SK-N-SH treated with all-trans-retinoic acid at 6 μM for 48 hours (cell line): Measurements from ENCODE around the gene TAMALIN.

Source experiments
- ATAC-seq: fragments of 200-7000 bp; cut with Tn5 transposase; 3 replicates; pipeline ENCODE4 v1.9.1; 2020; ENCODE audit warnings: mild to moderate bottlenecking, moderate library complexity
- ARNTL ChIP-seq: fragments of 450-650 bp; formaldehyde crosslinking; IDR thresholded peaks from 2 replicates; pipeline ENCODE4 v1.5.0; 2020; ENCODE audit warnings: low read depth, mild to moderate bottlenecking, moderate library complexity, borderline replicate concordance
- BACH2 ChIP-seq: fragments of 250-450 bp; sonication (Bioruptor Pico); IDR thresholded peaks from 2 replicates; pipeline ENCODE4 v1.9.0; 2021; ENCODE audit warnings: mild to moderate bottlenecking, borderline replicate concordance
- CREB5 ChIP-seq: fragments of 250-450 bp; sonication (Bioruptor Pico); IDR thresholded peaks from 2 replicates; pipeline ENCODE4 v1.5.1; 2020; ENCODE audit warnings: low read depth, mild to moderate bottlenecking, moderate library complexity
- CSDC2 ChIP-seq: fragments of 250-450 bp; sonication (Bioruptor Pico); IDR thresholded peaks from 2 replicates; pipeline ENCODE4 v1.5.0; 2020; ENCODE audit warnings: mild to moderate bottlenecking, moderate library complexity
- CSRNP3 ChIP-seq: fragments of 250-450 bp; sonication (Bioruptor Pico); IDR thresholded peaks from 2 replicates; pipeline ENCODE4 v1.5.1; 2021; ENCODE audit warnings: mild to moderate bottlenecking, moderate library complexity
- ESRRG ChIP-seq: fragments of 250-450 bp; sonication (Bioruptor Pico); IDR thresholded peaks from 2 replicates; pipeline ENCODE4 v1.6.1; 2021; ENCODE audit warnings: mild to moderate bottlenecking
- GLIS3 ChIP-seq: fragments of 250-450 bp; sonication (Bioruptor Pico); IDR thresholded peaks from 2 replicates; pipeline ENCODE4 v1.5.0; 2020; ENCODE audit warnings: mild to moderate bottlenecking, moderate library complexity
- ISL1 ChIP-seq: fragments of 250-450 bp; sonication (Bioruptor Pico); IDR thresholded peaks from 2 replicates; pipeline ENCODE4 v2.1.2; 2022; ENCODE audit warnings: mild to moderate bottlenecking, moderate library complexity
- OSR1 ChIP-seq: fragments of 250-450 bp; sonication (Bioruptor Pico); IDR thresholded peaks from 2 replicates; pipeline ENCODE4 v1.8.0; 2022; ENCODE audit warnings: moderate library complexity, mild to moderate bottlenecking, inconsistent platforms
- PATZ1 ChIP-seq: fragments of 250-450 bp; sonication (Bioruptor Pico); IDR thresholded peaks from 2 replicates; pipeline ENCODE4 v1.8.0; 2020; ENCODE audit warnings: mild to moderate bottlenecking, moderate library complexity, borderline replicate concordance
- POU6F1 ChIP-seq: fragments of 250-450 bp; sonication (Bioruptor Pico); IDR thresholded peaks from 2 replicates; pipeline ENCODE4 v1.8.0; 2021; ENCODE audit warnings: low read depth, mild to moderate bottlenecking, moderate library complexity, borderline replicate concordance
- PPARA ChIP-seq: fragments of 250-450 bp; sonication (Bioruptor Pico); IDR thresholded peaks from 2 replicates; pipeline ENCODE4 v1.5.0; 2020; ENCODE audit warnings: mild to moderate bottlenecking, borderline replicate concordance
- RARB ChIP-seq: fragments of 250-450 bp; sonication (Bioruptor Pico); IDR thresholded peaks from 2 replicates; pipeline ENCODE4 v1.8.0; 2021; ENCODE audit warnings: mild to moderate bottlenecking, moderate library complexity
- SNAI2 ChIP-seq: fragments of 250-450 bp; sonication (Bioruptor Pico); IDR thresholded peaks from 2 replicates; pipeline ENCODE4 v1.5.0; 2020; ENCODE audit warnings: mild to moderate bottlenecking, moderate library complexity
- TCF4 ChIP-seq: fragments of 250-450 bp; sonication (Bioruptor Pico); IDR thresholded peaks from 2 replicates; pipeline ENCODE4 v1.8.0; 2021; ENCODE audit warnings: mild to moderate bottlenecking, moderate library complexity, borderline replicate concordance
- TOX ChIP-seq: fragments of 250-450 bp; sonication (Bioruptor Pico); IDR thresholded peaks from 2 replicates; pipeline ENCODE4 v1.8.0; 2021; ENCODE audit warnings: mild to moderate bottlenecking, moderate library complexity, borderline replicate concordance
- TSHZ2 ChIP-seq: fragments of 250-450 bp; sonication (Bioruptor Pico); IDR thresholded peaks from 2 replicates; pipeline ENCODE4 v1.5.0; 2020; ENCODE audit warnings: mild to moderate bottlenecking, moderate library complexity
- ZC3H10 ChIP-seq: fragments of 250-450 bp; sonication (Bioruptor Pico); IDR thresholded peaks from 2 replicates; pipeline ENCODE4 v1.5.1; 2021; ENCODE audit warnings: mild to moderate bottlenecking, moderate library complexity
- ZFP3 ChIP-seq: fragments of 250-450 bp; sonication (Bioruptor Pico); IDR thresholded peaks from 2 replicates; pipeline ENCODE4 v1.5.0; 2020; ENCODE audit warnings: mild to moderate bottlenecking, moderate library complexity
- ZFP30 ChIP-seq: fragments of 450-650 bp; formaldehyde crosslinking; IDR thresholded peaks from 2 replicates; pipeline ENCODE4 v1.5.0; 2022; ENCODE audit warnings: mild to moderate bottlenecking, moderate library complexity
- ZNF565 ChIP-seq: fragments of 450-650 bp; formaldehyde crosslinking; conservative IDR thresholded peaks from 2 replicates; pipeline ENCODE4 v1.5.0; 2020; ENCODE audit warnings: low read depth, mild to moderate bottlenecking, moderate library complexity
- ZNF70 ChIP-seq: fragments of 450-650 bp; formaldehyde crosslinking; IDR thresholded peaks from 2 replicates; pipeline ENCODE4 v1.5.0; 2020; ENCODE audit warnings: mild to moderate bottlenecking, moderate library complexity
- ZNF8 ChIP-seq: fragments of 450-650 bp; formaldehyde crosslinking; IDR thresholded peaks from 2 replicates; pipeline ENCODE4 v1.5.0; 2020; ENCODE audit warnings: mild to moderate bottlenecking, moderate library complexity

TAMALIN gene

GRCh38 chr12:51994539-51994820 is 12.3 kb upstream of the TAMALIN start:
- TF ChIP-seq TOX (CRISPR knock-in tag) (no peak), ESRRG (CRISPR knock-in tag) (no peak), TCF4 (CRISPR knock-in tag) (no peak), GLIS3 (no peak), SNAI2 (CRISPR knock-in tag) (no peak), BACH2 (CRISPR knock-in tag) (no peak), CSRNP3 (CRISPR knock-in tag) (no peak), CSDC2 (CRISPR knock-in tag) (no peak), ZFP3 (CRISPR knock-in tag) (no peak), ISL1 (CRISPR knock-in tag) (no peak), ZNF8 (no peak), OSR1 (no peak)
- ATAC-seq, result no peak

GRCh38 chr12:51994959-51995358 is 11.8 kb upstream of the TAMALIN start:
- no peak for TF ChIP-seq TCF4 (CRISPR knock-in tag)
- no peak for TF ChIP-seq ESRRG (CRISPR knock-in tag)
- no peak for TF ChIP-seq POU6F1
- TF ChIP-seq TSHZ2 (CRISPR knock-in tag), result no peak
- no peak for TF ChIP-seq RARB (CRISPR knock-in tag)
- no peak for TF ChIP-seq OSR1
- TF ChIP-seq TOX (CRISPR knock-in tag), result no peak
- no peak for TF ChIP-seq CSRNP3 (CRISPR knock-in tag)
- no peak for TF ChIP-seq ARNTL
- TF ChIP-seq BACH2 (CRISPR knock-in tag), result no peak
- TF ChIP-seq ISL1 (CRISPR knock-in tag), result no peak
- TF ChIP-seq PPARA (CRISPR knock-in tag), result no peak
- no peak for TF ChIP-seq PATZ1 (CRISPR knock-in tag)
- TF ChIP-seq ZC3H10 (CRISPR knock-in tag), result no peak
- TF ChIP-seq CSDC2 (CRISPR knock-in tag), result no peak
- TF ChIP-seq ZNF565, result no peak
- TF ChIP-seq GLIS3, result no peak
- no peak for TF ChIP-seq ZFP30 (CRISPR knock-in tag)
- peak; percentile 64 for ATAC-seq

- no peak for ATAC-seq
- TF ChIP-seq OSR1 (no peak), ESRRG (CRISPR knock-in tag) (no peak), CREB5 (no peak), SNAI2 (CRISPR knock-in tag) (no peak), ZNF70 (CRISPR knock-in tag) (no peak), RARB (CRISPR knock-in tag) (no peak), ZC3H10 (CRISPR knock-in tag) (no peak), POU6F1 (no peak)
- TF ChIP-seq, all 23 proteins: peak for 0
These were observed 9.6 kb upstream of the TAMALIN start for GRCh38 chr12:51997136-51997535.
